K562 (cell line): ENCODE results near the gene UBE2J2. TPM values are rescaled to one million over a fixed set of nuclear protein-coding genes. Genes with fewer than 3 reads are reported as not detected.

Source experiments
- ARID1B ChIP-seq: fragments of 450-650 bp; IDR thresholded peaks from 2 replicates; pipeline ENCODE4 v1.6.1; 2016; ENCODE audit warnings: antibody characterized with exemption, mild to moderate bottlenecking, inconsistent platforms
- ELF2 ChIP-seq: fragments of 250-450 bp; sonication (Bioruptor Pico); IDR thresholded peaks from 2 replicates; pipeline ENCODE4 v1.5.0; 2021; ENCODE audit warnings: mild to moderate bottlenecking
- EP400 ChIP-seq: fragments of 450-650 bp; IDR thresholded peaks from 2 replicates; pipeline ENCODE4 v1.6.1; 2017; ENCODE audit warnings: antibody characterized with exemption, mild to moderate bottlenecking, moderate library complexity
- IRF2 ChIP-seq: sonication (generic); formaldehyde crosslinking; IDR thresholded peaks from 2 replicates; pipeline ENCODE4 v1.8.1; 2022; ENCODE audit warnings: mild to moderate bottlenecking, missing genetic modification reagents
- NR3C1 ChIP-seq: sonication (generic); formaldehyde crosslinking; IDR thresholded peaks from 2 replicates; pipeline ENCODE4 v1.8.1; 2022; ENCODE audit warnings: missing genetic modification reagents
- TARDBP ChIP-seq: fragments of 450-650 bp; IDR thresholded peaks from 2 replicates; pipeline ENCODE4 v1.6.1; 2016
- TCF7L2 ChIP-seq: fragments of 150-350 bp; IDR thresholded peaks from 2 replicates; pipeline ENCODE4 v1.6.1; 2016; ENCODE audit warnings: low read depth, mild to moderate bottlenecking, low read length, moderate library complexity
- THAP7 ChIP-seq: fragments of 250-450 bp; sonication (Bioruptor Pico); IDR thresholded peaks from 2 replicates; pipeline ENCODE4 v1.5.0; 2021
- TOE1 ChIP-seq, 2 experiments: fragments of 450-650 bp in 1 of 2; sonication (generic) in 1 of 2; formaldehyde crosslinking in 1 of 2; IDR thresholded peaks; 2 replicates each; pipeline versions ENCODE4 v1.7.1 to v1.8.0; 2016 to 2022; ENCODE audit warnings: borderline replicate concordance in 2 of 2, mild to moderate bottlenecking in 2 of 2, antibody characterized with exemption in 1 of 2, inconsistent platforms in 1 of 2, low read depth in 1 of 2, missing genetic modification reagents in 1 of 2, moderate library complexity in 1 of 2
- ZBTB2 ChIP-seq: fragments of 450-650 bp; IDR thresholded peaks from 2 replicates; pipeline ENCODE4 v1.6.1; 2016; ENCODE audit warnings: antibody characterized with exemption
- ZBTB26 ChIP-seq: fragments of 450-650 bp; formaldehyde crosslinking; IDR thresholded peaks from 2 replicates; pipeline ENCODE4 v1.4.0; 2022; ENCODE audit warnings: missing genetic modification characterization
- ZBTB9 ChIP-seq: fragments of 450-650 bp; formaldehyde crosslinking; IDR thresholded peaks from 2 replicates; pipeline ENCODE4 v1.4.0; 2020; ENCODE audit warnings: mild to moderate bottlenecking, moderate library complexity
- ZEB2 ChIP-seq: fragments of 450-650 bp; IDR thresholded peaks from 2 replicates; pipeline ENCODE4 v1.6.1; 2016
- ZFPM2 ChIP-seq: fragments of 250-450 bp; sonication (Bioruptor Pico); IDR thresholded peaks from 2 replicates; pipeline ENCODE4 v1.5.1; 2022; ENCODE audit warnings: mild to moderate bottlenecking
- ZNF324 ChIP-seq: fragments of 250-450 bp; sonication (Bioruptor Pico); IDR thresholded peaks from 2 replicates; pipeline ENCODE4 v1.4.0; 2020; ENCODE audit warnings: mild to moderate bottlenecking
- ZNF830 ChIP-seq: fragments of 250-450 bp; sonication (Bioruptor Pico); IDR thresholded peaks from 2 replicates; pipeline ENCODE4 v1.5.0; 2021; ENCODE audit warnings: mild to moderate bottlenecking
- ZZZ3 ChIP-seq: fragments of 450-650 bp; IDR thresholded peaks from 2 replicates; pipeline ENCODE4 v1.6.1; 2016; ENCODE audit warnings: antibody characterized with exemption, mild to moderate bottlenecking, moderate library complexity
- polyA plus RNA-seq, 8 experiments: library from polyadenylated mRNA; depleted of rRNA in 4 of 8; stranded (reverse) in 5 of 8; unstranded in 3 of 8; fragments of >200 nt; fragmentation: Nextera tagmentation in 2 of 8; fragmentation: Illumina TruSeq in 1 of 8; extraction: Ambion mirVana in 2 of 8; extraction: Trizol in 1 of 8; gene quantifications; 2 replicates each; pipeline versions ENCODE4 v1.2.1 to v1.2.3, GENCODE V29; 2011 to 2014; ENCODE audit warnings: inconsistent platforms in 1 of 8, missing spikeins in 1 of 8
- total RNA-seq, 7 experiments: library from RNA; depleted of rRNA in 6 of 7; stranded (reverse); fragments of >200 nt in 6 of 7; fragmentation: Illumina TruSeq in 2 of 7; extraction: Trizol in 2 of 7; gene quantifications; 2 replicates each; pipeline versions ENCODE4 v1.2.1 to v1.2.3, GENCODE V29; 2011 to 2021; ENCODE audit warnings: low replicate concordance in 1 of 7
- TF ChIP-seq, protein P1 (sequence below): fragments of 450-650 bp; formaldehyde crosslinking; IDR thresholded peaks from 2 replicates; pipeline ENCODE4 v1.4.0; 2020; ENCODE audit warnings: mild to moderate bottlenecking
- TF ChIP-seq, protein P2 (sequence below): fragments of 250-450 bp; sonication (Bioruptor Pico); IDR thresholded peaks from 2 replicates; pipeline ENCODE4 v1.8.0; 2021; ENCODE audit warnings: moderate library complexity, mild to moderate bottlenecking, inconsistent platforms
- TF ChIP-seq, protein P3 (sequence below): sonication (generic); formaldehyde crosslinking; IDR thresholded peaks from 2 replicates; pipeline ENCODE4 v1.8.0; 2022; ENCODE audit warnings: mild to moderate bottlenecking, missing genetic modification reagents

UBE2J2 gene
- total and polyA plus RNA-seq, 9 of the 15 experiments (the other 6 are each of a cell fraction or from before 2014, with no cell fraction given), result 0.93 to 112 (median 75.5) TPM

- TF ChIP-seq IRF2 (CRISPR knock-in tag) (no peak), ZBTB26 (CRISPR knock-in tag) (no peak), THAP7 (CRISPR knock-in tag) (0 out of 2 replicates have a peak, but pooled peaks have one; percentile 39), TARDBP (0 out of 2 replicates have a peak, but pooled peaks have one; percentile 32), ELF2 (CRISPR knock-in tag) (peak; percentile 99), ZFPM2 (CRISPR knock-in tag) (peak; percentile 89; the same call in 1 of the 2 replicates), TCF7L2 (no peak), EP400 (peak; percentile 62; the same call in 1 of the 2 replicates), ZZZ3 (no peak), ZNF324 (CRISPR knock-in tag) (no peak), ARID1B (no peak), ZEB2 (no peak), ZNF830 (CRISPR knock-in tag) (no peak), ZBTB2 (no peak), TOE1 (IDR thresholded peaks at IDR 0.05; ENCODE audit: borderline replicate concordance) (no peak; the same call in 1 of the 2 replicates), TOE1 (CRISPR knock-in tag; IDR thresholded peaks at IDR 0.05; ENCODE audit: borderline replicate concordance, low read depth) (no peak), ZBTB9 (CRISPR knock-in tag) (peak; percentile 89), NR3C1 (CRISPR knock-in tag) (no peak)
- TF ChIP-seq, protein P1, sequence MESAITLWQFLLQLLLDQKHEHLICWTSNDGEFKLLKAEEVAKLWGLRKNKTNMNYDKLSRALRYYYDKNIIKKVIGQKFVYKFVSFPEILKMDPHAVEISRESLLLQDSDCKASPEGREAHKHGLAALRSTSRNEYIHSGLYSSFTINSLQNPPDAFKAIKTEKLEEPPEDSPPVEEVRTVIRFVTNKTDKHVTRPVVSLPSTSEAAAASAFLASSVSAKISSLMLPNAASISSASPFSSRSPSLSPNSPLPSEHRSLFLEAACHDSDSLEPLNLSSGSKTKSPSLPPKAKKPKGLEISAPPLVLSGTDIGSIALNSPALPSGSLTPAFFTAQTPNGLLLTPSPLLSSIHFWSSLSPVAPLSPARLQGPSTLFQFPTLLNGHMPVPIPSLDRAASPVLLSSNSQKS (CRISPR knock-in tag), result no peak
- TF ChIP-seq, protein P2, sequence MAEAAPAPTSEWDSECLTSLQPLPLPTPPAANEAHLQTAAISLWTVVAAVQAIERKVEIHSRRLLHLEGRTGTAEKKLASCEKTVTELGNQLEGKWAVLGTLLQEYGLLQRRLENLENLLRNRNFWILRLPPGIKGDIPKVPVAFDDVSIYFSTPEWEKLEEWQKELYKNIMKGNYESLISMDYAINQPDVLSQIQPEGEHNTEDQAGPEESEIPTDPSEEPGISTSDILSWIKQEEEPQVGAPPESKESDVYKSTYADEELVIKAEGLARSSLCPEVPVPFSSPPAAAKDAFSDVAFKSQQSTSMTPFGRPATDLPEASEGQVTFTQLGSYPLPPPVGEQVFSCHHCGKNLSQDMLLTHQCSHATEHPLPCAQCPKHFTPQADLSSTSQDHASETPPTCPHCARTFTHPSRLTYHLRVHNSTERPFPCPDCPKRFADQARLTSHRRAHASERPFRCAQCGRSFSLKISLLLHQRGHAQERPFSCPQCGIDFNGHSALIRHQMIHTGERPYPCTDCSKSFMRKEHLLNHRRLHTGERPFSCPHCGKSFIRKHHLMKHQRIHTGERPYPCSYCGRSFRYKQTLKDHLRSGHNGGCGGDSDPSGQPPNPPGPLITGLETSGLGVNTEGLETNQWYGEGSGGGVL (CRISPR knock-in tag), result no peak
- TF ChIP-seq, protein P3, sequence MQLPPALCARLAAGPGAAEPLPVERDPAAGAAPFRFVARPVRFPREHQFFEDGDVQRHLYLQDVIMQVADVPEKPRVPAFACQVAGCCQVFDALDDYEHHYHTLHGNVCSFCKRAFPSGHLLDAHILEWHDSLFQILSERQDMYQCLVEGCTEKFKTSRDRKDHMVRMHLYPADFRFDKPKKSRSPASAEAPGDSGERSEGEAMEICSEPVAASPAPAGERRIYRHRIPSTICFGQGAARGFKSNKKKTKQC, result peak; percentile 74; the same call in 1 of the 2 replicates
These were observed 42.0 kb downstream of the UBE2J2 start, which contains the start of gene SDF4 (continued) for GRCh38 chr1:1231400-1232207.
